ENCODE measurements around the gene LTBP2.

LTBP2 gene

GRCh38 chr14:74551431-74552371 lies 60.3 kb downstream of the LTBP2 start:
- H3F3A ChIP-seq (ENCODE audit: insufficient read depth, low read length) = no peaks in the 10 kb centered on the region
- no peaks in the 10 kb centered on the region for H3K9me2 ChIP-seq (replicated peaks; ENCODE audit: insufficient read depth, low read length)
- H4K20me1 ChIP-seq (ENCODE audit: insufficient read depth, low read length) = no peaks in the 10 kb centered on the region
- no peak overlapping the region for H2AFZ ChIP-seq (ENCODE audit: low read length)
- no peaks in the 10 kb centered on the region for H3K4me1 ChIP-seq (ENCODE audit: low read length)
- TF ChIP-seq EZH2phosphoT487 (IDR thresholded peaks at IDR 0.05; ENCODE audit: low read length) (no peak), CTCF (IDR thresholded peaks at IDR 0.05; ENCODE audit: low read length) (no peak), EZH2 (optimal IDR thresholded peaks at IDR 0.05; ENCODE audit: low read depth, low read length) (no peak)
- no peak overlapping the region for H3K27ac ChIP-seq (ENCODE audit: low read length)
- no peak overlapping the region for H3K9ac ChIP-seq (ENCODE audit: low read length)
- no peak overlapping the region for H3K4me3 ChIP-seq (ENCODE audit: low read length)
- no peaks in the 10 kb centered on the region for H3K36me3 ChIP-seq (replicated peaks; ENCODE audit: insufficient read depth, low read length)
- H3K79me2 ChIP-seq (ENCODE audit: low read length) = no peaks in the 10 kb centered on the region
- no peak for DNase-seq
- no peak overlapping the region for H3K4me2 ChIP-seq (ENCODE audit: low read depth, low read length)
- H3K27me3 ChIP-seq (replicated peaks; ENCODE audit: insufficient read depth, low read length) = no peaks in the 10 kb centered on the region
- H3K9me3 ChIP-seq (replicated peaks; ENCODE audit: insufficient read depth, low read length) = no peaks in the 10 kb centered on the region

GRCh38 chr14:74551001-74551400 lies 61.0 kb downstream of the LTBP2 start:
- Histone ChIP-seq H3K4me2 (ENCODE audit: low read depth, low read length) (no peak overlapping the region), H3K27ac (ENCODE audit: low read length) (no peak overlapping the region), H3K36me3 (replicated peaks; ENCODE audit: insufficient read depth, low read length) (no peaks in the 10 kb centered on the region)

GRCh38 chr14:74550071-74550470 lies 62.0 kb downstream of the LTBP2 start:
- Histone ChIP-seq H3F3A (ENCODE audit: insufficient read depth, low read length) (no peaks in the 10 kb centered on the region), H3K27me3 (replicated peaks; ENCODE audit: insufficient read depth, low read length) (no peaks in the 10 kb centered on the region), H3K4me1 (ENCODE audit: low read length) (no peaks in the 10 kb centered on the region), H3K4me3 (ENCODE audit: low read length) (no peak overlapping the region), H3K27ac (ENCODE audit: low read length) (no peak overlapping the region), H3K79me2 (ENCODE audit: low read length) (no peaks in the 10 kb centered on the region), H3K9me3 (replicated peaks; ENCODE audit: insufficient read depth, low read length) (no peaks in the 10 kb centered on the region), H3K9me2 (replicated peaks; ENCODE audit: insufficient read depth, low read length) (no peaks in the 10 kb centered on the region), H3K36me3 (replicated peaks; ENCODE audit: insufficient read depth, low read length) (no peaks in the 10 kb centered on the region), H3K4me2 (ENCODE audit: low read depth, low read length) (no peak overlapping the region), H3K9ac (ENCODE audit: low read length) (no peak overlapping the region), H4K20me1 (ENCODE audit: insufficient read depth, low read length) (no peaks in the 10 kb centered on the region), H2AFZ (ENCODE audit: low read length) (no peak overlapping the region)
- no peak for DNase-seq
- TF ChIP-seq CTCF (IDR thresholded peaks at IDR 0.05; ENCODE audit: low read length) (no peak), EZH2 (optimal IDR thresholded peaks at IDR 0.05; ENCODE audit: low read depth, low read length) (no peak), EZH2phosphoT487 (IDR thresholded peaks at IDR 0.05; ENCODE audit: low read length) (no peak)

More at GRCh38 chr14:74551001-74551400, 61.0 kb downstream of the LTBP2 start:
- H4K20me1 ChIP-seq (ENCODE audit: insufficient read depth, low read length) = no peaks in the 10 kb centered on the region
- H3F3A ChIP-seq (ENCODE audit: insufficient read depth, low read length) = no peaks in the 10 kb centered on the region
- no peaks in the 10 kb centered on the region for H3K4me1 ChIP-seq (ENCODE audit: low read length)
- no peak overlapping the region for H3K9ac ChIP-seq (ENCODE audit: low read length)
- H3K9me3 ChIP-seq (replicated peaks; ENCODE audit: insufficient read depth, low read length) = no peaks in the 10 kb centered on the region
- no peaks in the 10 kb centered on the region for H3K79me2 ChIP-seq (ENCODE audit: low read length)
- no peaks in the 10 kb centered on the region for H3K9me2 ChIP-seq (replicated peaks; ENCODE audit: insufficient read depth, low read length)
- H2AFZ ChIP-seq (ENCODE audit: low read length) = no peak overlapping the region
- TF ChIP-seq EZH2phosphoT487 (IDR thresholded peaks at IDR 0.05; ENCODE audit: low read length) = no peak
- TF ChIP-seq CTCF (IDR thresholded peaks at IDR 0.05; ENCODE audit: low read length) = no peak
- TF ChIP-seq EZH2 (optimal IDR thresholded peaks at IDR 0.05; ENCODE audit: low read depth, low read length) = no peak
- DNase-seq = no peak
- H3K4me3 ChIP-seq (ENCODE audit: low read length) = no peak overlapping the region
- H3K27me3 ChIP-seq (replicated peaks; ENCODE audit: insufficient read depth, low read length) = no peaks in the 10 kb centered on the region

Data from MM.1S (cell line).